ENCODE data around the gene ACKR3. TPM values are rescaled to one million over a fixed set of nuclear protein-coding genes. Genes with fewer than 3 reads are reported as not detected.

Gene ACKR3
- total and polyA plus RNA-seq, 2 of the 4 experiments (the other 2 are of a cell fraction): not detected

GRCh38 chr2:236545814-236546480 lies 23.7 kb upstream of the ACKR3 start:
- no peak overlapping the region for H4K91ac ChIP-seq (ENCODE audit: insufficient read depth, low read depth, low read length)
- H3K9me1 ChIP-seq (ENCODE audit: insufficient read depth, low read length): no peaks in the 10 kb centered on the region
- no TSS peak for BruUV-seq (replicated peaks)
- dilution Hi-C loops (cut with HindIII; ENCODE audit: low sequenced_read_pairs, unreplicated experiment): no loop called here
- ChIA-PET POLR2A (ENCODE audit: unreplicated experiment) (interaction anchor here (0.6 kb wide), 1 partner anchor 23 kb away, joined by 3 read pairs; no protein-coding TSS in a partner anchor), CTCF (no interaction called here)
- no peaks in the 10 kb centered on the region for H3K36me3 ChIP-seq (ENCODE audit: control insufficient read depth, insufficient read depth, low read length)
- WGBS, 2 experiments (ENCODE audit: extremely low coverage in 2 of 2, insufficient read length in 1 of 2): 20% methylated on average over 2 of the region's 13 CpGs; no CpG with 5 or more reads in 1 of the 2 experiments
- no peak overlapping the region for H3K9ac ChIP-seq (ENCODE audit: low read depth, low read length)
- ATAC-seq (ENCODE audit: low read depth): no peak
- H2BK20ac ChIP-seq (ENCODE audit: low read depth, low read length): no peak overlapping the region
- no peaks in the 10 kb centered on the region for H3K4me1 ChIP-seq (ENCODE audit: control insufficient read depth, insufficient read depth, low read length)
- H4K5ac ChIP-seq (ENCODE audit: low read depth, low read length): no peak overlapping the region
- no peak overlapping the region for H3K23ac ChIP-seq (ENCODE audit: low read depth, low read length)
- TF ChIP-seq, protein P1, sequence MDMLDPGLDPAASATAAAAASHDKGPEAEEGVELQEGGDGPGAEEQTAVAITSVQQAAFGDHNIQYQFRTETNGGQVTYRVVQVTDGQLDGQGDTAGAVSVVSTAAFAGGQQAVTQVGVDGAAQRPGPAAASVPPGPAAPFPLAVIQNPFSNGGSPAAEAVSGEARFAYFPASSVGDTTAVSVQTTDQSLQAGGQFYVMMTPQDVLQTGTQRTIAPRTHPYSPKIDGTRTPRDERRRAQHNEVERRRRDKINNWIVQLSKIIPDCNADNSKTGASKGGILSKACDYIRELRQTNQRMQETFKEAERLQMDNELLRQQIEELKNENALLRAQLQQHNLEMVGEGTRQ (IDR thresholded peaks at IDR 0.05; ENCODE audit: low read depth, low read length): no peak
- TF ChIP-seq RCOR1 (IDR thresholded peaks at IDR 0.05; ENCODE audit: insufficient replicate concordance, low read length): no peak
- no peak overlapping the region for H3K18ac ChIP-seq (ENCODE audit: low read depth, low read length)
- no peak overlapping the region for H3K14ac ChIP-seq (replicated peaks; ENCODE audit: low read depth, low read length)
- in situ Hi-C loops (cut with MboI; ENCODE audit: low sequenced_read_pairs): no loop called here
- no peaks in the 10 kb centered on the region for H3K9me3 ChIP-seq (ENCODE audit: control insufficient read depth, insufficient read depth, low read length)
- intact Hi-C loops (cut with micrococcal nuclease): no loop called here
- H2BK120ac ChIP-seq (ENCODE audit: low read depth, low read length): no peak overlapping the region
- no peak overlapping the region for H4K8ac ChIP-seq (ENCODE audit: low read depth in 2 of 2, low read length in 2 of 2)
- H3K27me3 ChIP-seq (ENCODE audit: control insufficient read depth, insufficient read depth, low read length): no peaks in the 10 kb centered on the region; the same call in none of the 2 replicates
- H2AK9ac ChIP-seq (replicated peaks; ENCODE audit: low read depth, low read length, poor library complexity): no peak overlapping the region
- H2BK5ac ChIP-seq (ENCODE audit: low read depth, low read length, poor library complexity, severe bottlenecking): no peak overlapping the region
- H2BK15ac ChIP-seq (ENCODE audit: low read depth, low read length): no peak overlapping the region
- no peak overlapping the region for H2AFZ ChIP-seq (replicated peaks; ENCODE audit: low read length, poor library complexity)
- H4K20me1 ChIP-seq (ENCODE audit: insufficient read depth, low read length): no peaks in the 10 kb centered on the region
- no peak overlapping the region for H3K56ac ChIP-seq (ENCODE audit: extremely low read depth, insufficient read depth, low read length)
- no peak overlapping the region for H3K4me3 ChIP-seq (ENCODE audit: insufficient read depth, low read depth, low read length)
- H3K27ac ChIP-seq (ENCODE audit: insufficient read depth, low read length): no peak overlapping the region
- H3K4ac ChIP-seq (ENCODE audit: low read depth, low read length): no peak overlapping the region
- H3K4me2 ChIP-seq (ENCODE audit: low read depth, low read length): no peak overlapping the region
- no peaks in the 10 kb centered on the region for H3K79me1 ChIP-seq (ENCODE audit: low read depth in 1 of 2, low read length in 2 of 2)
- H2AK5ac ChIP-seq (ENCODE audit: low read depth, low read length): no peak overlapping the region
- no peak for DNase-seq
